Stimulated activated naive CD8-positive, alpha-beta T cell treated with anti-CD3 and anti-CD28 coated beads, Interleukin-15, amount 100 ng/mL, for 72 hours (primary cell): ENCODE data around the gene ANG.
"Not testable (repeated sequence)": the region's sequence is repeated elsewhere in the genome, so short reads cannot be mapped to it uniquely, and the experiment has no call there.

Experiments
- ATAC-seq: fragments of 150-1000 bp; cut with Tn5 transposase; 2 replicates; pipeline ENCODE4 v1.10.0; 2021; ENCODE audit warnings: mild to moderate bottlenecking, moderate library complexity
- DNase-seq, 2 donors: peaks; one replicate each; pipeline ENCODE4 v3.0.0; 2021 to 2022
- H3K27ac Mint-ChIP-seq, 2 donors: one replicate each; pipeline ENCODE4 v1.8.0; 2022; ENCODE audit warnings: mild to moderate bottlenecking in 2 of 2, mixed read lengths in 2 of 2, moderate library complexity in 2 of 2
- H3K27me3 Mint-ChIP-seq: one replicate; pipeline ENCODE4 v1.8.0; 2022; ENCODE audit warnings: mixed read lengths
- H3K4me1 Mint-ChIP-seq: one replicate; pipeline ENCODE4 v1.8.0; 2022; ENCODE audit warnings: mild to moderate bottlenecking, mixed read lengths
- H3K4me3 Mint-ChIP-seq, 2 donors: one replicate each; pipeline ENCODE4 v1.8.0; 2022; ENCODE audit warnings: mild to moderate bottlenecking in 2 of 2, mixed read lengths in 2 of 2, moderate library complexity in 1 of 2
- H3K9me3 Mint-ChIP-seq, 2 donors: one replicate each; pipeline ENCODE4 v1.8.0; 2022; ENCODE audit warnings: mixed read lengths in 2 of 2

Gene ANG

DNA sequence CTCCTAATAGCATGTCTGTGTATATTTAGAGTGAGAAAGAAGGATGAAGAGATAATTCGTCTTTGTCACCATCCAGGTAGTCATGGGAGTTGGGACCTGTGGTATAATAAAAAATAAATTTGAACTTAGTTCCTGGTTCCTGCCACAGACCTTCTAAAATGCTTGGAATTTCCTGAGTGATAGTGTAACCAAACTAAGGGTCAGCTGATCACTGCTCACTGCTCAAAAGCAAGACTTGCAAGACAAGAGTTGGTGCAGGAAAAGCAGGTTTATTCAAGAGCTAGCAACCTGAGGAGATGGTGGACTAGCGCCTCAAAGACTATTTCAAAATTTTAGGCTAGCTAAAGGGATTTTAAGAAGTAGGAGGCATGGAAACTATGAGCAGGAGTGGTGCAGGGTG lies 19.1 kb downstream of the ANG start:
- Mint-ChIP-seq H3K4me1 (no peaks in the 10 kb centered on the region), H3K27ac (no peak overlapping the region), H3K27me3 (no peaks in the 10 kb centered on the region), H3K4me3 (no peak overlapping the region), H3K9me3 (no peaks in the 10 kb centered on the region)
- DNase-seq, result no peak
- no peak for ATAC-seq

- no peaks in the 10 kb centered on the region for H3K4me1 Mint-ChIP-seq
- ATAC-seq (no peak), DNase-seq (no peak)
- no peaks in the 10 kb centered on the region for H3K27me3 Mint-ChIP-seq
- H3K9me3 Mint-ChIP-seq, result no peaks in the 10 kb centered on the region
- H3K27ac Mint-ChIP-seq, result no peak overlapping the region
- no peak overlapping the region for H3K4me3 Mint-ChIP-seq
Measured at GRCh38 chr14:20711261-20711660, 22.7 kb downstream of the ANG start.

DNA sequence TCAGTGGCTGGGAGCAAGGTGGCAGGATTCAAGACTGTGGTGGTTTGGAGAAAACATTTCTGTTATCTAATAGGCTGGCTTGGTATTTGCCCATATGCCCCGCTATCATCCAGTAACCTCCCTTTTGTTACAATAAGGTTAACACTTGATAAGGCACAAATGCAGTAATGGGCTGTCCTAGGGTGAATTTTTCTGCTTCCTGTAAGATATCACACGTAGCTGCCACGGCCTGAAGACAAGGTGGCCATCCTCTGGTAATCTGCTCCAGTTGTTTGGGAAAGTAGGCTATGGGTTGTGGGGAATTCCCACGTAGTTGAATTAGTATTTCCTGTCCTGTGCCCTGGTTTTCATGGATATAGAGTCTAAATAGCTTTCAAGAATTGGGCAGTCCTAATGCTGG lies 23.1 kb downstream of the ANG start:
- no peak for DNase-seq
- Mint-ChIP-seq H3K4me3 (no peak overlapping the region), H3K27me3 (no peaks in the 10 kb centered on the region), H3K27ac (no peak overlapping the region), H3K4me1 (no peaks in the 10 kb centered on the region), H3K9me3 (no peaks in the 10 kb centered on the region)
- no peak for ATAC-seq

GRCh38 chr14:20712904-20713303 lies 24.3 kb downstream of the ANG start:
- H3K27me3 Mint-ChIP-seq, result no peaks in the 10 kb centered on the region
- no peaks in the 10 kb centered on the region for H3K4me1 Mint-ChIP-seq
- no peak overlapping the region for H3K27ac Mint-ChIP-seq
- no peak for ATAC-seq
- H3K4me3 Mint-ChIP-seq, result no peak overlapping the region
- no peak for DNase-seq
- H3K9me3 Mint-ChIP-seq, result no peaks in the 10 kb centered on the region

- no peak overlapping the region for H3K27ac Mint-ChIP-seq
- DNase-seq (no peak), ATAC-seq (no peak)
- H3K4me1 Mint-ChIP-seq, result no peaks in the 10 kb centered on the region
- H3K27me3 Mint-ChIP-seq, result peaks cover 3% of the 10 kb centered on the region
- H3K9me3 Mint-ChIP-seq, result no peaks in the 10 kb centered on the region
- H3K4me3 Mint-ChIP-seq, result no peak overlapping the region
Measured at GRCh38 chr14:20714593-20715250, 26.2 kb downstream of the ANG start.

DNA sequence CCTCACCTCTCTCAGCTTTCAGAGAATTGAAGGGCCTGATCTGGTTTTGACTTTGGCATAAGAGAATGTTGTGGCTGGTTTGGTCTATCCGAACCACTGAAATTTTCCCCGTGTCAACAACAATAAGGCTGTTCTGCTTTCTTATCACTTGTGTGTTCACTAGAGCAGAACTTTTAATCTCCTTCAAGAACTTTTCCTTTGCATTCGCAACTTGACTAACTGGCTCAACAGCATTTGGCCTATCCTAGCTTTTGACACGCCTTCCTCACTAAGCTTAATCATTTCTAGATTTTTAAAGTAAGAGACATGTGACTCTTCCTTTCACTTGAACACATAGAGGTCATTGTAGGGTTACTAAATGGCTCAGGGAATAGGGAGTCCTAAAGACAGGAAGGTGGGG lies 31.2 kb downstream of the ANG start:
- H3K27me3 Mint-ChIP-seq, result peaks cover 36% of the 10 kb centered on the region
- DNase-seq (no peak), ATAC-seq (no peak)
- H3K27ac Mint-ChIP-seq, result no peak overlapping the region
- H3K9me3 Mint-ChIP-seq, result no peaks in the 10 kb centered on the region
- H3K4me3 Mint-ChIP-seq, result no peak overlapping the region
- no peaks in the 10 kb centered on the region for H3K4me1 Mint-ChIP-seq

GRCh38 chr14:20720741-20721140 lies 32.2 kb downstream of the ANG start:
- Mint-ChIP-seq H3K27ac (no peak overlapping the region), H3K27me3 (peaks cover 41% of the 10 kb centered on the region), H3K4me1 (no peaks in the 10 kb centered on the region), H3K9me3 (no peaks in the 10 kb centered on the region), H3K4me3 (no peak overlapping the region)
- no peak for ATAC-seq
- no peak for DNase-seq

DNA sequence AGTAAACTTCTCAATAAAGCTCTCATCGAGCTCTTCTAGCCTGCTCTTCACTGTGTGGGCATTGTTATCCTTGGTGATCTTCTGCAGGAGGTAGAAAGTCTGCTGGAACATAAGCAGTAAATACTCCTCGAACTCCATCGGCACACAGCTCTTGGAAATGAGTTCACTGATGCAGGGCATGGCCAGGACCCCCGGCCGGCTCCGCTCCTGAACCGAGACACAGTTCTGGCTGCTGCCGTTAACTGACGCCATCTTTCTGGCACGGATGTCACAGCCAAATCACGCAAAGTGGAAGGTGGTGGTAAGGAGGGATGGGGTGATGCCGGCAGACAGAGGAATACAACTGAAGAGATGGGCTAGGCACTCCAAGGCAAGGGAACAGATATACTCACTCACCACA lies 33.5 kb downstream of the ANG start:
- Mint-ChIP-seq H3K27ac (no peak overlapping the region), H3K4me1 (no peaks in the 10 kb centered on the region), H3K27me3 (peaks cover 51% of the 10 kb centered on the region), H3K4me3 (no peak overlapping the region), H3K9me3 (no peaks in the 10 kb centered on the region)
- ATAC-seq (no peak), DNase-seq (no peak)

- Mint-ChIP-seq H3K27ac (no peak overlapping the region), H3K27me3 (peaks cover 60% of the 10 kb centered on the region), H3K9me3 (no peaks in the 10 kb centered on the region), H3K4me3 (no peak overlapping the region), H3K4me1 (no peaks in the 10 kb centered on the region)
- ATAC-seq (peak; percentile 57), DNase-seq (no peak)
Measured at GRCh38 chr14:20723488-20723887, 34.9 kb downstream of the ANG start.

DNA sequence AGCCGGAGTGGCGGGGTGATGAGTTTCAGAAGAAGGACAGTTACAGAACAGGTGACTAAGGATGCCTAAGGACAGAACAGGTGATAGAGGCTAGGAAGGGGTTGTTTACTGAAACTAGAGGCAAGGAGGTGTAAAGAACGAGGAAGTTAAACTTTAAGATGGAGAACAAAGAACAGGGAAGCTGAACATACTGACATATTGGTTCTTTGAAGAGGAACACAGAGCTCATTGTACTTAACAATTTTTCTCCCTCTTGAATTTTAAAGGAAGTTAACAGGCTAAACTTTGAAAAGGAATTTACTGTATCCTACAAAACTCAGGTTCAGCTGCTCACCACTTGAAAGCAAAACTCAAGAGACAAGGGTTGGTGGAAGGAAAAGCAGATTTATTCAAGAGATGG lies 37.6 kb downstream of the ANG start:
- ATAC-seq, H3K4me3 Mint-ChIP-seq, H3K4me1 Mint-ChIP-seq, H3K9me3 Mint-ChIP-seq, DNase-seq: not testable (repeated sequence)
- H3K27me3 Mint-ChIP-seq, result peaks cover 54% of the 10 kb centered on the region
- H3K27ac Mint-ChIP-seq, result peak overlapping the region in 1 of 2 donors; percentile 51

- DNase-seq, result no peak
- Mint-ChIP-seq H3K9me3 (no peaks in the 10 kb centered on the region), H3K27me3 (peaks cover 50% of the 10 kb centered on the region), H3K4me1 (no peaks in the 10 kb centered on the region), H3K27ac (peak overlapping the region in 1 of 2 donors; percentile 51), H3K4me3 (no peak overlapping the region)
- ATAC-seq, result no peak
Measured at GRCh38 chr14:20726531-20726930, 38.0 kb downstream of the ANG start.

DNA sequence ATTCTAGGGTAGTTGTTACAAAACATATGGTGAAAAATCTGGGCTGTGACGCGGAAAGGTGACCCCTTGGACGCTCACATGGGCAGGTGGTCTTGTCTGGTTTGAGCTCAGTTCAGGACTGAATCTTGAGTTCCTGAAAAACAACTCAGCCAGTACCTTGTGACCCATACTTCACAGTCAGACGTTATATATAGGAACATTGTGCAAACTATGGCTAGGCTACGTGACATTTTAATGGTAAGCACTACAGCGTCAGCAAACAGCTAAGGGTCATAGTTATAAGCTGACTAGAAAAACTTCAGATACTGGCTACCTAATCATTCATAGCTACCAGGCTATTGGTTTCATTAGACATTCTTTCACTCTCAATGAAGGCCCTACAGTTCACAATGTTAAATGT lies 42.3 kb downstream of the ANG start:
- Mint-ChIP-seq H3K9me3 (no peaks in the 10 kb centered on the region), H3K4me1 (no peaks in the 10 kb centered on the region), H3K27me3 (peaks cover 18% of the 10 kb centered on the region), H3K27ac (no peak overlapping the region), H3K4me3 (no peak overlapping the region)
- DNase-seq, result no peak
- no peak for ATAC-seq

GRCh38 chr14:20732477-20732876 lies 43.9 kb downstream of the ANG start:
- no peaks in the 10 kb centered on the region for H3K4me1 Mint-ChIP-seq
- no peak overlapping the region for H3K4me3 Mint-ChIP-seq
- no peaks in the 10 kb centered on the region for H3K9me3 Mint-ChIP-seq
- ATAC-seq (no peak), DNase-seq (no peak)
- peaks cover 5% of the 10 kb centered on the region for H3K27me3 Mint-ChIP-seq
- no peak overlapping the region for H3K27ac Mint-ChIP-seq

GRCh38 chr14:20732979-20733635 lies 44.5 kb downstream of the ANG start:
- H3K4me1 Mint-ChIP-seq, result no peaks in the 10 kb centered on the region
- H3K27ac Mint-ChIP-seq, result no peak overlapping the region
- H3K9me3 Mint-ChIP-seq, result no peaks in the 10 kb centered on the region
- no peaks in the 10 kb centered on the region for H3K27me3 Mint-ChIP-seq
- DNase-seq, result no peak
- ATAC-seq, result no peak
- H3K4me3 Mint-ChIP-seq, result no peak overlapping the region

- H3K27ac Mint-ChIP-seq, result no peak overlapping the region
- H3K27me3 Mint-ChIP-seq, result no peaks in the 10 kb centered on the region
- ATAC-seq (no peak), DNase-seq (no peak)
- no peaks in the 10 kb centered on the region for H3K9me3 Mint-ChIP-seq
- H3K4me3 Mint-ChIP-seq, result no peak overlapping the region
- no peaks in the 10 kb centered on the region for H3K4me1 Mint-ChIP-seq
Measured at GRCh38 chr14:20733684-20734429, 45.3 kb downstream of the ANG start.

DNA sequence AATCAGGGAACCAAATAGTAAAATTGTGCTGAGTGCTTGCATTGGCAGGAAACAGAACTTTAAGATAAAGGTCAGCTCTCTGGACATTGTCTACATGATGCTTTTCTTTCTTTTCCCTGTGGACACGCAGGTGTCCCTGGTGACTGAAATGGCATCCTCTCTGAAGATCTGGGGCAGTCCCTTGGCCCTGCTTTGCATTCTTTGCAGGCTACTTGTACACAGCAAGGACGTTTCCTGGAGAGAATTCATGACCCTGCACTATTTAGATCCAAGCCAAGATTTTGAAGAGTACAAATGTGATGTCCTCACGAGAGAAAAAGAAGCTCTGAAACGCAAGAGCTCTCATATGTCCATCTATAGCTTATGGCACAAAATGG lies 45.9 kb downstream of the ANG start:
- Mint-ChIP-seq H3K9me3 (no peaks in the 10 kb centered on the region), H3K27ac (no peak overlapping the region), H3K27me3 (no peaks in the 10 kb centered on the region), H3K4me3 (no peak overlapping the region), H3K4me1 (no peaks in the 10 kb centered on the region)
- no peak for ATAC-seq
- no peak for DNase-seq
